BLaER1 treated with 17β-estradiol and CSF1 and Interleukin-3, amounts not matched to agents 10 nM and 100 nM (cell line): ENCODE results near the gene CCDC57.

Source experiments
- H3K27ac ChIP-seq, 11 experiments: shearing (Covaris generic); formaldehyde crosslinking; 2 replicates each; pipeline ENCODE4 v1.8.1; 2022
- H3K27me3 ChIP-seq, 11 experiments: shearing (Covaris generic); formaldehyde crosslinking; 2 replicates each; pipeline ENCODE4 v1.8.1; 2022
- H3K36me3 ChIP-seq, 11 experiments: shearing (Covaris generic); formaldehyde crosslinking; 2 replicates each; pipeline ENCODE4 v1.8.1; 2022
- H3K4me1 ChIP-seq, 10 experiments: shearing (Covaris generic); formaldehyde crosslinking; 2 replicates each; pipeline ENCODE4 v1.8.1; 2022
- H3K4me2 ChIP-seq, 11 experiments: shearing (Covaris generic); formaldehyde crosslinking; 2 replicates each; pipeline ENCODE4 v1.8.1; 2022
- H3K4me3 ChIP-seq, 10 experiments: shearing (Covaris generic); formaldehyde crosslinking; 2 replicates each; pipeline ENCODE4 v1.8.1; 2022
- H3K9ac ChIP-seq, 11 experiments: shearing (Covaris generic); formaldehyde crosslinking; 2 replicates each; pipeline ENCODE4 v1.8.1; 2022
- H3K9me3 ChIP-seq, 11 experiments: shearing (Covaris generic); formaldehyde crosslinking; replicated peaks in 1 of 11; 2 replicates each; pipeline ENCODE4 v1.8.1; 2022
- H4K20me1 ChIP-seq, 11 experiments: shearing (Covaris generic); formaldehyde crosslinking; 2 replicates each; pipeline ENCODE4 v1.8.1; 2022
- Cebpa-rat ChIP-seq, 11 experiments: shearing (Covaris generic); IDR thresholded peaks; 2 replicates each; pipeline ENCODE4 v1.8.1; 2022

Gene CCDC57

DNA sequence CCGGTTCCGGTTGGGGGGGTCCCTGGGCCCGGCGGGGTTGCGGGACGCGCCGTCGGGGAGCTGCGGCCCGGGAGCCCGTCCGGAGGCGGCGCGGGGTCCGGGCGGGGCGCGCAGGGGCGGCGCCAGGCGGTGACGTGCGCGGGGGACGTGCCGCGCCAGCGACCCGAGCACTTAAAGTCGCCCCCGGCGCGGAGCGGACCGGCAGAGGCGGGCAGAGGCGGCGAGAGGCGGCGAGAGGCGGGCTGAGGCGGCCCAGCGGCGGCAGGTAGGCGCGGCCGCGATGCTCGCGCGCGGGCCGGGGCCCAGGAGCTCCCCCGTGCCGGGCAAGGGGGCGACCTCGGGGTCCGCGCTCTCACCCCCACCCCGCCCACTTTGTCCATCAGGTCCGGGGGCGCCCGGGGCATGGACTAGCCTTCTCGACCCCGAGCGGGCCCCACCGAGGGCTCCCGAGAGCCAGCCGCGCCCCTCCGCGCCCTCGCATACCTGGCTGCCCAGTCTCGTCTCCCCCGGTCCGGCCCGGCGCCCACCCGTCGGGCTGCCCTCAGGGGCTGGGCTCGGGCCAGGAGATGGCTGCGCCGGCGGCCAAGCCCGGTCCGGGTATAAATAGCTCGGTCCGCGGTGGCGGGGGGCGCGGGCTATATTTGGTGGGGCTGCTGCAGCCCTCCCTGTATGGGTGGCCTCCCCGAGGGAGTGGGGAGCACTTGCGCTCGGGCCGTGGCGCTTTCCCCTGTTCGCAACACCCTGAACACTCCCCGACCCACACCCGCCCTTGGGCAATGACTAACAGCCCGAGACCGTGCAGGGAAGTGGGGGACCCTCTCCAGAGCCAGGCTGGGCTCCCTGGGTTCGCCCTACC is 16.4 kb upstream of the CCDC57 start, which contains the start of gene SLC16A3:
TSS of gene SLC16A3 (plus strand) at position 201 of the 856 bp plus-strand sequence. CDS start 6,967 bp downstream, outside the sequence.
- Histone ChIP-seq H3K9ac (peak within 1 kb of the TSS; percentile 85 to 96 (median 90)), H3K4me1 (peaks cover 42 to 72% (median 64%) of the 10 kb centered on the region in 10 experiments), H3K27ac (peak within 1 kb of the TSS; percentile 84 to 99 (median 95)), H4K20me1 (peaks cover 17 to 52% (median 48%) of the 10 kb centered on the region in 11 experiments; a peak in 20 of 22 replicates), H3K4me3 (peak within 1 kb of the TSS; percentile 71 to 100 (median 96)), H3K27me3 (peaks cover 0 to 21% (median 0%) of the 10 kb centered on the region in 11 experiments; a peak in 8 of 22 replicates), H3K36me3 (peaks cover 0 to 30% (median 0%) of the 10 kb centered on the region in 11 experiments; a peak in 6 of 22 replicates), H3K9me3 (no peaks in the 10 kb centered on the region), H3K4me2 (peak within 1 kb of the TSS; percentile 95 to 100 (median 99))
- TF ChIP-seq Cebpa-rat (IDR thresholded peaks at IDR 0.05): no peak

- Histone ChIP-seq H3K4me3 (peak overlapping the region; percentile 71 to 100 (median 96)), H3K9ac (peak overlapping the region; percentile 85 to 96 (median 90)), H3K9me3 (no peaks in the 10 kb centered on the region), H3K36me3 (peaks cover 0 to 24% (median 0%) of the 10 kb centered on the region in 11 experiments; a peak in 6 of 22 replicates), H3K4me2 (peak overlapping the region; percentile 95 to 100 (median 99)), H3K27ac (peak overlapping the region; percentile 84 to 99 (median 95)), H4K20me1 (peaks cover 10 to 44% (median 41%) of the 10 kb centered on the region in 11 experiments; a peak in 19 of 22 replicates), H3K27me3 (peaks cover 0 to 21% (median 0%) of the 10 kb centered on the region in 11 experiments; a peak in 8 of 22 replicates), H3K4me1 (peaks cover 35 to 65% (median 57%) of the 10 kb centered on the region in 10 experiments)
- no peak for TF ChIP-seq Cebpa-rat (IDR thresholded peaks at IDR 0.05)
Measured at GRCh38 chr17:82228278-82228841, 15.7 kb upstream of the CCDC57 start.

GRCh38 chr17:82227629-82228277 is 15.1 kb upstream of the CCDC57 start:
- peak overlapping the region; percentile 85 to 96 (median 90) for H3K9ac ChIP-seq
- no peaks in the 10 kb centered on the region for H3K9me3 ChIP-seq
- H3K36me3 ChIP-seq: peaks cover 0 to 19% (median 0%) of the 10 kb centered on the region in 11 experiments; a peak in 3 of 22 replicates
- H4K20me1 ChIP-seq: peaks cover 5 to 38% (median 34%) of the 10 kb centered on the region in 11 experiments; a peak in 18 of 22 replicates
- peak overlapping the region; percentile 71 to 100 (median 96) for H3K4me3 ChIP-seq
- peak overlapping the region; percentile 95 to 100 (median 99) for H3K4me2 ChIP-seq
- H3K4me1 ChIP-seq: peaks cover 28 to 59% (median 51%) of the 10 kb centered on the region in 10 experiments
- TF ChIP-seq Cebpa-rat (IDR thresholded peaks at IDR 0.05): no peak
- peaks cover 0 to 21% (median 0%) of the 10 kb centered on the region in 11 experiments; a peak in 8 of 22 replicates for H3K27me3 ChIP-seq
- H3K27ac ChIP-seq: peak overlapping the region; percentile 84 to 99 (median 95)

DNA sequence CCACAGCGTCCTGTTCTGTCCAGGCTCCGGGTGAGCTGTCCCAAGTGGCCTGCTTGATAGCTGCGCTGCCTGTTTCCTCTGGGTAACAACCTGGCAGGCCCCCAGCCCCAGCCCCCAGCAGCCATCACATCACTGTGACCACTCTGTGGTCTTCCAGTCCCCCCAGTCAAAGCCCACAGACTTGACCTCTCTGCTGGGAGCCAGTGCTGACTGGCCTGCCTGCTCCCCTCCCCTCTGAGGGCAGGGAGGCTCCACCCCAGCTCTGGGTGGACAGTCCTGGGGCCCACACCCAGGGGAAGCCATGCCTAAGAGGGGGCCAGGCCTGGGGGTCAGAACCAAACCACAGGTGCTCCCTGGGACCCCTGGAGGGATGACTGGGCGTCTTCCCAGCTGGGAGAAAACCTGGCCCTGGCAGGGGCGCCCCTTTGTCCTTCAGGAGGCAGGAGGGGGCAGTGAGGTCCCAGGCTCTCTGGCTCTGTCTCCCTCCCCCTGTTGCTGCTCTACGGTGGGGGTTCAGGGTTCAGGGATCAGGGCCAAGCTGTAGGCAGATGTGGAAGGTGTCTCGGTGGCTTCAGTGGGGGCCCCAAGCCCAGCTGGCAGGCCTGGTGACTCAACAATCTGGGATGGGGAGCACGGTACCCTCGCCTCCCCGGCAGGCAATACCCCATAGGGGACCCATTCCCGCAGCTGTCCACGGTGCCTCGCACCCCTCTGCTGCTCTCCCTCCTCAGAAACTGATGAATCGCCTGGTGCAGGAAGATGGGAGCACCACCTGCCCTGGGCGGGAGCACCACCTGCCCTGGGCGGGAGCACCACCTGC is 14.4 kb upstream of the CCDC57 start:
- Histone ChIP-seq H3K4me1 (peaks cover 21 to 52% (median 44%) of the 10 kb centered on the region in 10 experiments), H3K9me3 (no peaks in the 10 kb centered on the region), H3K9ac (peak overlapping the region in 3 of 11 experiments; percentile 7 to 91 (median 59); a peak in 4 of 22 replicates), H3K27ac (peak overlapping the region in 3 of 11 experiments; percentile 20 to 91 (median 25); a peak in 4 of 22 replicates), H3K36me3 (peaks cover 0 to 15% (median 0%) of the 10 kb centered on the region in 11 experiments; a peak in 3 of 22 replicates), H4K20me1 (peaks cover under 1 to 31% (median 27%) of the 10 kb centered on the region in 11 experiments; a peak in 18 of 22 replicates), H3K27me3 (peaks cover 0 to 21% (median 0%) of the 10 kb centered on the region in 11 experiments; a peak in 8 of 22 replicates), H3K4me2 (peak overlapping the region; percentile 95 to 100 (median 99); a peak in 17 of 22 replicates), H3K4me3 (no peak overlapping the region)
- no peak for TF ChIP-seq Cebpa-rat (IDR thresholded peaks at IDR 0.05)

DNA sequence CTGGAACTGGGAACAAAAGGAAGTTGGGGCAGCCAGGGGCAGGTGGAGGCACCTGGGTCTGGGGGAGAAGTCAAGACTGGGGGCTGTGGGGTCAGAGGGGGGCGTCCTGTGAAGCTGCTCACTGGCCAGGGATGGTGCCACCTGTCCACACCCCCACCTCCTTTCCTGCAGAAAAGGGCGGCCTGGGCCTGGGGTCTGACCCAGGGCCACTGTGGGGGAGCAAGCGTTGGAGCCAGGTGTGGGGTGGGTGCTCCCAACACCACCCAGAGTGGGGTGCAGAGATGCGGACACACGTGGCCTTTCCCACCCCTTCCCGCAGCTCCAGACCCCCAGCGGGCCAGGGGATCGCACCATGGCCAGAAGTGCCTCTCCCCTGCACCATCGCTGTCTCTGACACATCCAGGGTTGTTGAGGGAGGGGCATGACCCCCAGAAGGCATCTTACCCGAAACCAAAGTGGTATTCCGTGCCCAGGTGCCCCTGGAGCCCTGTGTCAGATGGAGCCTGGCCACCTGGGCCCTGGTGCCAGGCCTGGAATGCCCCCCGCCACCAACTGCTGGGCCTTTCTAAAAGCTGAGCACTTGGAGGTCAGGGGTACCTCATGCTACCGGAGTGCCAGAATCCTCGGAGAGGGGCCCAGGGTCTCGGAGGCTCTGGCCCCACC is 13.6 kb upstream of the CCDC57 start:
- Histone ChIP-seq H3K27ac (peak overlapping the region in 1 of 11 experiments; percentile 20; a peak in 1 of 22 replicates), H3K4me2 (peak overlapping the region in 5 of 11 experiments; percentile 5 to 99 (median 96); a peak in 6 of 22 replicates), H3K4me3 (no peak overlapping the region), H3K4me1 (peaks cover 21 to 44% (median 36%) of the 10 kb centered on the region in 10 experiments), H3K9me3 (no peaks in the 10 kb centered on the region), H4K20me1 (peaks cover 0 to 24% (median 20%) of the 10 kb centered on the region in 11 experiments; a peak in 16 of 22 replicates), H3K9ac (peak overlapping the region in 2 of 11 experiments; percentile 7 to 59; a peak in 1 of 22 replicates), H3K27me3 (peaks cover 0 to 21% (median 0%) of the 10 kb centered on the region in 11 experiments; a peak in 8 of 22 replicates), H3K36me3 (peaks cover 0 to 10% (median 0%) of the 10 kb centered on the region in 11 experiments; a peak in 2 of 22 replicates)
- no peak for TF ChIP-seq Cebpa-rat (IDR thresholded peaks at IDR 0.05)

DNA sequence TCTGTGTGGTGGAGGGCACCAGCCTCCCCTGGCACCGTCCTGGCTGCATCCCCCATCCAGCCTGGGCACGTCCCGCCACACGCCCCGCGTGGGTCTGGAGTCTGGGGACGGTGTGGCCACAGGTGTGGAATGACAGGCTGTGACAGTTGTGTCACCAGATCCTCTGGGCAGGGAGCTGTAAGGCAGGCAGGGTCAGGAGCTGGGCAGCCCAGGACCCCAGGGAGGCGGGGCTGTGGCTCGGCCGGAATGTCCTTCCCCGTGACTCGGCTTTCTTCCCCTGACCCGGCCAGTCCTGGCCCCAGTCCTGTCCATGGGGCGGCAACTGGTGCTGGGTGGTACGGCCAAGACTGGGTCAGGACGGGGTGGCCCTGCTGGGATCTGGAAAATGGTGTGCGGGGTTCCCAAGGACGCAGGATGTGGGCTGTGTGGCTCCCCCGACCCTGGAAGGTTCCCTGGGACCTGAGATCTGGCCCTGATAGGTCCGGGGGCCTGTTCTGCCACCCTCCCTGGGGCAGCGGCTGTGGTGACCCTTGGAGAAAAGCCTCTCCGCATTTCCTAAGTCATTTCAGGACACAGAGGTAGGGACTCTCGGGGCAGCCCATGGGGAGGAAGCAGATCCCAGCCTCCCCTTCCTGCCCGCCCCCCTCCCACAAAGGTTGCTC is 12.9 kb upstream of the CCDC57 start:
- no peak for TF ChIP-seq Cebpa-rat (IDR thresholded peaks at IDR 0.05)
- Histone ChIP-seq H3K9me3 (no peaks in the 10 kb centered on the region), H3K4me2 (peak overlapping the region in 2 of 11 experiments; percentile 6 to 7; a peak in 2 of 22 replicates), H3K9ac (no peak overlapping the region), H3K36me3 (peaks cover 0 to 7% (median 0%) of the 10 kb centered on the region in 11 experiments; a peak in 2 of 22 replicates), H3K27me3 (peaks cover 0 to 21% (median 0%) of the 10 kb centered on the region in 11 experiments; a peak in 8 of 22 replicates), H3K4me3 (no peak overlapping the region), H4K20me1 (peaks cover 0 to 17% (median 16%) of the 10 kb centered on the region in 11 experiments; a peak in 16 of 22 replicates), H3K27ac (no peak overlapping the region), H3K4me1 (peaks cover 21 to 40% (median 32%) of the 10 kb centered on the region in 10 experiments)
